ENCODE results near the gene ERVK3-1.
"Not testable (repeated sequence)": the region's sequence is repeated elsewhere in the genome, so short reads cannot be mapped to it uniquely, and the experiment has no call there.

ERVK3-1 gene

GRCh38 chr19:58305065-58305931, at the start of gene ERVK3-1:
Gene ERVK3-1, plus strand, starts transcription at chr19:58305377. Its CDS starts 6,792 bp downstream, at chr19:58312169.
- peak; percentile 96 for DNase-seq (ENCODE audit: low spot score)

- DNase-seq (ENCODE audit: low spot score): not testable (repeated sequence)
Measured at GRCh38 chr19:58258259-58258658, 46.9 kb upstream of the ERVK3-1 start.

GRCh38 chr19:58261600-58261967, 43.6 kb upstream of the ERVK3-1 start:
- DNase-seq (ENCODE audit: low spot score): no peak

- DNase-seq (ENCODE audit: low spot score): no peak
Measured at GRCh38 chr19:58261968-58262921, 42.9 kb upstream of the ERVK3-1 start.

- DNase-seq (ENCODE audit: low spot score): no peak
Measured at GRCh38 chr19:58262922-58263296, 42.3 kb upstream of the ERVK3-1 start.

- no peak for DNase-seq (ENCODE audit: low spot score)
Measured at GRCh38 chr19:58265100-58265499, 40.1 kb upstream of the ERVK3-1 start.

GRCh38 chr19:58268344-58268743, 36.8 kb upstream of the ERVK3-1 start:
- DNase-seq (ENCODE audit: low spot score): no peak

GRCh38 chr19:58274771-58275201, 30.4 kb upstream of the ERVK3-1 start:
- no peak for DNase-seq (ENCODE audit: low spot score)

- no peak for DNase-seq (ENCODE audit: low spot score)
Measured at GRCh38 chr19:58275564-58275963, 29.6 kb upstream of the ERVK3-1 start.

- DNase-seq (ENCODE audit: low spot score): no peak
Measured at GRCh38 chr19:58277197-58277596, 28.0 kb upstream of the ERVK3-1 start.

GRCh38 chr19:58277748-58278540, 27.2 kb upstream of the ERVK3-1 start:
- no peak for DNase-seq (ENCODE audit: low spot score)

- peak; percentile 100 for DNase-seq (ENCODE audit: low spot score)
Measured at GRCh38 chr19:58278541-58279041, 26.6 kb upstream of the ERVK3-1 start, which contains the start of gene ZNF8. Gene ZNF8, plus strand, starts transcription at chr19:58278955. Its CDS starts 127 bp downstream, at chr19:58279082.

GRCh38 chr19:58279042-58279924, 25.9 kb upstream of the ERVK3-1 start:
- peak; percentile 47 for DNase-seq (ENCODE audit: low spot score)

GRCh38 chr19:58279925-58280316, 25.3 kb upstream of the ERVK3-1 start:
- DNase-seq (ENCODE audit: low spot score): no peak

- DNase-seq (ENCODE audit: low spot score): no peak
Measured at GRCh38 chr19:58284199-58284598, 21.0 kb upstream of the ERVK3-1 start.

- DNase-seq (ENCODE audit: low spot score): no peak
Measured at GRCh38 chr19:58291943-58292342, 13.2 kb upstream of the ERVK3-1 start.

- no peak for DNase-seq (ENCODE audit: low spot score)
Measured at GRCh38 chr19:58294743-58295374, 10.3 kb upstream of the ERVK3-1 start.

GRCh38 chr19:58296104-58296503, 9.1 kb upstream of the ERVK3-1 start:
- DNase-seq (ENCODE audit: low spot score): no peak

GRCh38 chr19:58300620-58301019, 4.6 kb upstream of the ERVK3-1 start:
- no peak for DNase-seq (ENCODE audit: low spot score)

GRCh38 chr19:58304255-58304654, 922 bp upstream of the ERVK3-1 start:
- DNase-seq (ENCODE audit: low spot score): no peak

Data from germinal center (tissue), 1 donor.